Activated CD8-positive, alpha-beta T cell treated with anti-CD3 and anti-CD28 coated beads for 36 hours (primary cell): ENCODE results near the gene SNAPC1. TPM values are rescaled to one million over a fixed set of nuclear protein-coding genes. Genes with fewer than 3 reads are reported as not detected.

Source experiments
- ATAC-seq: fragments of 200-7000 bp; cut with Tn5 transposase; one replicate; pipeline ENCODE4 v1.10.0; 2021; ENCODE audit warnings: mild to moderate bottlenecking, moderate library complexity
- CTCF ChIA-PET: fragments of 350-600 bp; sonication (Branson Sonifier 250); formaldehyde crosslinking; loops from one replicate; lab custom pipeline; 2021; ENCODE audit warnings: antibody characterized with exemption; lab: Charles Lee
- POLR2A ChIA-PET: fragments of 350-600 bp; sonication (Branson Sonifier 250); formaldehyde crosslinking; loops from one replicate; lab custom pipeline; 2021; ENCODE audit warnings: antibody characterized with exemption; lab: Charles Lee
- DNase-seq: peaks from one replicate; pipeline ENCODE4 v3.0.0-alpha.2; 2020
- H3K27ac Mint-ChIP-seq: one replicate; pipeline ENCODE4 v1.8.0; 2021; ENCODE audit warnings: mild to moderate bottlenecking, mixed read lengths
- H3K27me3 Mint-ChIP-seq: one replicate; pipeline ENCODE4 v1.8.0; 2021; ENCODE audit warnings: mixed read lengths
- H3K36me3 Mint-ChIP-seq: one replicate; pipeline ENCODE4 v1.8.0; 2021; ENCODE audit warnings: low read depth, mixed read lengths
- H3K4me1 Mint-ChIP-seq: one replicate; pipeline ENCODE4 v1.8.0; 2021; ENCODE audit warnings: low read depth, mixed read lengths
- H3K4me3 Mint-ChIP-seq: one replicate; pipeline ENCODE4 v1.8.0; 2021; ENCODE audit warnings: mild to moderate bottlenecking, moderate library complexity, mixed read lengths
- H3K9me3 Mint-ChIP-seq: one replicate; pipeline ENCODE4 v1.8.0; 2021; ENCODE audit warnings: mixed read lengths
- CTCF ChIP-seq: fragments of 200-600 bp; IDR thresholded peaks from one replicate; pipeline ENCODE4 v1.8.0; 2022; ENCODE audit warnings: antibody characterized with exemption, mild to moderate bottlenecking
- intact Hi-C: fragments of 100-400 bp; cut with micrococcal nuclease; formaldehyde crosslinking; loops from one replicate; pipeline ENCODE4 v1.10.0; 2022
- total RNA-seq, 2 experiments: library from RNA; stranded (reverse); gene quantifications; one replicate each; pipeline ENCODE4 v1.2.3, GENCODE V29; 2021

The SNAPC1 gene
- total RNA-seq, 2 experiments from 2014 or later = 11.4 to 11.6 TPM

- Mint-ChIP-seq H3K27me3 (no peaks in the 10 kb centered on the region), H3K9me3 (no peaks in the 10 kb centered on the region), H3K36me3 (peaks cover 62% of the 10 kb centered on the region), H3K4me1 (peaks cover 26% of the 10 kb centered on the region), H3K4me3 (peak overlapping the region; percentile 17), H3K27ac (peak overlapping the region; percentile 75)
- POLR2A ChIA-PET = interaction anchor here (2.0 kb wide), 1 partner anchor 17 kb away, joined by 4 read pairs; no protein-coding TSS in a partner anchor
- intact Hi-C loops = no loop called here
- DNase-seq (no peak), ATAC-seq (no peak)
- CTCF ChIA-PET = interaction anchor here (1.0 to 1.8 kb wide), 2 partner anchors 13 to 91 kb away, joined by 3 to 8 read pairs; no protein-coding TSS in a partner anchor
- TF ChIP-seq CTCF = no peak
These were observed 15.3 kb upstream of the SNAPC1 start for GRCh38 chr14:61746881-61747280.

- intact Hi-C loops = no loop called here
- Mint-ChIP-seq H3K27me3 (no peaks in the 10 kb centered on the region), H3K27ac (peak overlapping the region; percentile 75), H3K9me3 (no peaks in the 10 kb centered on the region), H3K4me1 (peaks cover 28% of the 10 kb centered on the region), H3K36me3 (peaks cover 61% of the 10 kb centered on the region), H3K4me3 (peak overlapping the region; percentile 17)
- no peak for TF ChIP-seq CTCF
- ATAC-seq (no peak), DNase-seq (no peak)
- CTCF ChIA-PET = interaction anchor here (1.0 kb wide), 1 partner anchor 14 kb away, joined by 3 read pairs; no protein-coding TSS in a partner anchor
- POLR2A ChIA-PET = no interaction called here
These were observed 14.9 kb upstream of the SNAPC1 start for GRCh38 chr14:61747342-61747741.

- ChIA-PET CTCF (interaction anchor here (0.9 to 2.7 kb wide), 12 partner anchors 9 to 274 kb away, joined by 3 to 17 read pairs (median 4); partner anchors contain the start of gene SNAPC1), POLR2A (interaction anchor here (0.9 to 1.4 kb wide), 3 partner anchors 9 to 273 kb away, joined by 3 read pairs; no protein-coding TSS in a partner anchor)
- no peak overlapping the region for H3K27ac Mint-ChIP-seq
- DNase-seq (no peak), ATAC-seq (no peak)
- H3K27me3 Mint-ChIP-seq = no peaks in the 10 kb centered on the region
- no peak for TF ChIP-seq CTCF
- peaks cover 33% of the 10 kb centered on the region for H3K4me1 Mint-ChIP-seq
- peaks cover 58% of the 10 kb centered on the region for H3K36me3 Mint-ChIP-seq
- intact Hi-C loops = no loop called here
- peak overlapping the region; percentile 93 for H3K4me3 Mint-ChIP-seq
- no peaks in the 10 kb centered on the region for H3K9me3 Mint-ChIP-seq
These were observed 13.0 kb upstream of the SNAPC1 start for GRCh38 chr14:61749264-61749663.

GRCh38 chr14:61749867-61750266 is 12.4 kb upstream of the SNAPC1 start:
- no peak for DNase-seq
- ChIA-PET CTCF (interaction anchor here (0.9 to 2.7 kb wide), 10 partner anchors 10 to 289 kb away, joined by 3 to 17 read pairs (median 4); partner anchors contain the start of gene SNAPC1), POLR2A (interaction anchor here (0.9 to 1.4 kb wide), 2 partner anchors 11 to 273 kb away, joined by 3 read pairs; no protein-coding TSS in a partner anchor)
- TF ChIP-seq CTCF = no peak
- H3K27ac Mint-ChIP-seq = peak overlapping the region; percentile 90
- H3K4me3 Mint-ChIP-seq = peak overlapping the region; percentile 93
- no peaks in the 10 kb centered on the region for H3K9me3 Mint-ChIP-seq
- peaks cover 33% of the 10 kb centered on the region for H3K4me1 Mint-ChIP-seq
- no peaks in the 10 kb centered on the region for H3K27me3 Mint-ChIP-seq
- H3K36me3 Mint-ChIP-seq = peaks cover 56% of the 10 kb centered on the region
- ATAC-seq = no peak
- intact Hi-C loops = no loop called here

GRCh38 chr14:61750708-61751474 is 11.3 kb upstream of the SNAPC1 start:
- POLR2A ChIA-PET = interaction anchor here (1.0 to 1.4 kb wide), 3 partner anchors 10 to 278 kb away, joined by 3 read pairs; no protein-coding TSS in a partner anchor

More at GRCh38 chr14:61750708-61751474, 11.3 kb upstream of the SNAPC1 start:
- intact Hi-C loops = no loop called here
- peak overlapping the region; percentile 93 for H3K4me3 Mint-ChIP-seq
- H3K27ac Mint-ChIP-seq = peak overlapping the region; percentile 90
- ATAC-seq (peak; percentile 93), DNase-seq (peak; percentile 91)
- peaks cover 46% of the 10 kb centered on the region for H3K36me3 Mint-ChIP-seq
- peaks cover 33% of the 10 kb centered on the region for H3K4me1 Mint-ChIP-seq
- CTCF ChIA-PET = interaction anchor here (1.2 to 2.2 kb wide), 4 partner anchors 10 to 290 kb away, joined by 3 to 13 read pairs (median 10); partner anchors contain the start of gene SNAPC1
- H3K27me3 Mint-ChIP-seq = no peaks in the 10 kb centered on the region
- no peak for TF ChIP-seq CTCF
- no peaks in the 10 kb centered on the region for H3K9me3 Mint-ChIP-seq
